Measurements from ENCODE around the gene CMTM8.

GRCh38 chr3:32194653-32195052 lies 43.8 kb upstream of the CMTM8 start:
- no peak for TF ChIP-seq CTCF (IDR thresholded peaks at IDR 0.05; ENCODE audit: low read depth, low read length)
- TF ChIP-seq EZH2phosphoT487 (IDR thresholded peaks at IDR 0.05; ENCODE audit: low read depth) = no peak

Measured in OCI-LY3 (cell line).